Measurements from ENCODE around the gene AKIRIN1.

AKIRIN1 gene

GRCh38 chr1:38990738-38991637, at the start of gene AKIRIN1:
Gene AKIRIN1, plus strand, starts transcription at chr1:38991276. Its CDS starts 105 bp downstream, at chr1:38991381.
- Histone ChIP-seq H3K9me3 (ENCODE audit: insufficient read depth, low read depth, low read length) (no peaks in the 10 kb centered on the region), H3K9ac (ENCODE audit: low read depth, low read length, poor library complexity, severe bottlenecking) (peak within 1 kb of the TSS; percentile 86), H3K4me1 (ENCODE audit: insufficient read depth, low read length, poor library complexity, severe bottlenecking) (peaks cover 27% of the 10 kb centered on the region), H2AFZ (ENCODE audit: low read length) (peak within 1 kb of the TSS; percentile 98), H3K79me2 (ENCODE audit: insufficient read depth, low read length) (peaks cover 49% of the 10 kb centered on the region), H3K27me3 (ENCODE audit: insufficient read depth, low read length, poor library complexity, severe bottlenecking) (peaks cover 5% of the 10 kb centered on the region), H3K36me3 (ENCODE audit: insufficient read depth, low read length) (no peaks in the 10 kb centered on the region), H3F3A (ENCODE audit: low read depth) (no peaks in the 10 kb centered on the region), H3K4me3 (ENCODE audit: low read length, poor library complexity, severe bottlenecking) (peak within 1 kb of the TSS; percentile 75), H3K9me2 (replicated peaks; ENCODE audit: low read depth, low read length) (no peaks in the 10 kb centered on the region), H4K20me1 (ENCODE audit: insufficient read depth, low read length, poor library complexity, severe bottlenecking) (peaks cover 43% of the 10 kb centered on the region), H3K4me2 (ENCODE audit: low read depth, low read length, poor library complexity, severe bottlenecking) (peak within 1 kb of the TSS; percentile 78)
- TF ChIP-seq EZH2phosphoT487 (IDR thresholded peaks at IDR 0.05; ENCODE audit: borderline replicate concordance) (no peak), CTCF (conservative IDR thresholded peaks at IDR 0.05; ENCODE audit: low read length) (no peak)

- H3K9me2 ChIP-seq (replicated peaks; ENCODE audit: low read depth, low read length) = no peaks in the 10 kb centered on the region
- TF ChIP-seq CTCF (conservative IDR thresholded peaks at IDR 0.05; ENCODE audit: low read length) = no peak
- no peak for TF ChIP-seq EZH2phosphoT487 (IDR thresholded peaks at IDR 0.05; ENCODE audit: borderline replicate concordance)
- H3K27me3 ChIP-seq (ENCODE audit: insufficient read depth, low read length, poor library complexity, severe bottlenecking) = no peaks in the 10 kb centered on the region
- H3K9ac ChIP-seq (ENCODE audit: low read depth, low read length, poor library complexity, severe bottlenecking) = no peak within 1 kb of the TSS
- no peak within 1 kb of the TSS for H2AFZ ChIP-seq (ENCODE audit: low read length)
- H3K36me3 ChIP-seq (ENCODE audit: insufficient read depth, low read length) = no peaks in the 10 kb centered on the region
- H3K4me3 ChIP-seq (ENCODE audit: low read length, poor library complexity, severe bottlenecking) = no peak within 1 kb of the TSS
- H3K4me1 ChIP-seq (ENCODE audit: insufficient read depth, low read length, poor library complexity, severe bottlenecking) = no peaks in the 10 kb centered on the region
- no peaks in the 10 kb centered on the region for H3F3A ChIP-seq (ENCODE audit: low read depth)
- no peaks in the 10 kb centered on the region for H4K20me1 ChIP-seq (ENCODE audit: insufficient read depth, low read length, poor library complexity, severe bottlenecking)
- no peaks in the 10 kb centered on the region for H3K9me3 ChIP-seq (ENCODE audit: insufficient read depth, low read depth, low read length)
- H3K4me2 ChIP-seq (ENCODE audit: low read depth, low read length, poor library complexity, severe bottlenecking) = no peak within 1 kb of the TSS
- H3K79me2 ChIP-seq (ENCODE audit: insufficient read depth, low read length) = no peaks in the 10 kb centered on the region
Measured at GRCh38 chr1:38941527-38942019, 49.5 kb upstream of the AKIRIN1 start, which contains the start of gene RHBDL2. Gene RHBDL2, minus strand, starts transcription at chr1:38941830. Its CDS starts 22,618 bp downstream, at chr1:38919212.

GRCh38 chr1:38942664-38943428, 48.2 kb upstream of the AKIRIN1 start:
- Histone ChIP-seq H3K79me2 (ENCODE audit: insufficient read depth, low read length) (no peaks in the 10 kb centered on the region), H4K20me1 (ENCODE audit: insufficient read depth, low read length, poor library complexity, severe bottlenecking) (no peaks in the 10 kb centered on the region), H3K4me1 (ENCODE audit: insufficient read depth, low read length, poor library complexity, severe bottlenecking) (no peaks in the 10 kb centered on the region), H3K4me2 (ENCODE audit: low read depth, low read length, poor library complexity, severe bottlenecking) (no peak overlapping the region), H3K9me2 (replicated peaks; ENCODE audit: low read depth, low read length) (no peaks in the 10 kb centered on the region), H3K4me3 (ENCODE audit: low read length, poor library complexity, severe bottlenecking) (no peak overlapping the region), H3K36me3 (ENCODE audit: insufficient read depth, low read length) (no peaks in the 10 kb centered on the region), H3K27me3 (ENCODE audit: insufficient read depth, low read length, poor library complexity, severe bottlenecking) (no peaks in the 10 kb centered on the region), H2AFZ (ENCODE audit: low read length) (no peak overlapping the region), H3K9ac (ENCODE audit: low read depth, low read length, poor library complexity, severe bottlenecking) (no peak overlapping the region), H3F3A (ENCODE audit: low read depth) (no peaks in the 10 kb centered on the region), H3K9me3 (ENCODE audit: insufficient read depth, low read depth, low read length) (no peaks in the 10 kb centered on the region)
- TF ChIP-seq EZH2phosphoT487 (IDR thresholded peaks at IDR 0.05; ENCODE audit: borderline replicate concordance) = no peak
- TF ChIP-seq CTCF (conservative IDR thresholded peaks at IDR 0.05; ENCODE audit: low read length) = no peak
